Natural killer cell (primary cell): ENCODE measurements around the gene NAV2. TPM values are rescaled to one million over a fixed set of nuclear protein-coding genes. Genes with fewer than 3 reads are reported as not detected.

Source experiments
- ATAC-seq, 3 donors: fragments of 150-1000 bp in 2 of 3; fragments of 200-7000 bp in 1 of 3; cut with Tn5 transposase; 1 replicate in 1 of 3; 2 replicates in 2 of 3; pipeline ENCODE4 v1.10.0; 2021; ENCODE audit warnings: mild to moderate bottlenecking in 2 of 3, moderate library complexity in 2 of 3
- DNase-seq, 2 donors: peaks; one replicate each; pipeline versions ENCODE4 v3.0.0 to v3.0.0-alpha.2; 2013 to 2021; ENCODE audit warnings: mixed read lengths in 1 of 2
- H3K27ac ChIP-seq: one replicate; pipeline ENCODE4 v1.5.1; 2013; ENCODE audit warnings: mild to moderate bottlenecking, low read length
- H3K27me3 ChIP-seq: one replicate; pipeline ENCODE4 v1.6.1; 2013; ENCODE audit warnings: low read length; ENCODE audit not compliant: control insufficient read depth, insufficient read depth
- H3K36me3 ChIP-seq: one replicate; pipeline ENCODE4 v1.6.1; 2013; ENCODE audit warnings: low read length; ENCODE audit not compliant: control insufficient read depth, insufficient read depth
- H3K4me1 ChIP-seq: one replicate; pipeline ENCODE4 v1.6.1; 2013; ENCODE audit warnings: low read length; ENCODE audit not compliant: control insufficient read depth, insufficient read depth
- H3K4me3 ChIP-seq: one replicate; pipeline ENCODE4 v1.5.1; 2013; ENCODE audit warnings: low read length
- H3K9me3 ChIP-seq: one replicate; pipeline ENCODE4 v1.6.1; 2013; ENCODE audit warnings: low read length; ENCODE audit not compliant: control insufficient read depth, insufficient read depth
- H3K27ac Mint-ChIP-seq, 2 donors: one replicate each; pipeline ENCODE4 v1.8.0; 2022; ENCODE audit warnings: mild to moderate bottlenecking in 2 of 2, mixed read lengths in 2 of 2, moderate library complexity in 1 of 2
- H3K27me3 Mint-ChIP-seq, 2 donors: one replicate each; pipeline ENCODE4 v1.8.0; 2022; ENCODE audit warnings: low read depth in 2 of 2, mixed read lengths in 2 of 2
- H3K36me3 Mint-ChIP-seq: one replicate; pipeline ENCODE4 v1.8.0; 2022; ENCODE audit warnings: mixed read lengths
- H3K4me1 Mint-ChIP-seq, 2 donors: one replicate each; pipeline ENCODE4 v1.8.0; 2022; ENCODE audit warnings: mixed read lengths in 2 of 2
- H3K4me3 Mint-ChIP-seq: one replicate; pipeline ENCODE4 v1.8.0; 2022; ENCODE audit warnings: mild to moderate bottlenecking, moderate library complexity, mixed read lengths
- H3K9me3 Mint-ChIP-seq, 2 donors: one replicate each; pipeline ENCODE4 v1.8.0; 2022; ENCODE audit warnings: mixed read lengths in 2 of 2
- WGBS: methylation state at CpG from one replicate; pipeline ENCODE4 v1.1.7; 2013; ENCODE audit warnings: missing lambda C conversion rate; ENCODE audit not compliant: insufficient coverage; 5-methylcytosine and 5-hydroxymethylcytosine counted together
- intact Hi-C: fragments of 100-400 bp; cut with micrococcal nuclease; formaldehyde crosslinking; loops from one replicate; pipeline ENCODE4 v1.14.2; 2022
- total RNA-seq, 4 donors: library from RNA; stranded (reverse); fragments of 120-200 nt in 1 of 4; gene quantifications; one replicate each; pipeline versions ENCODE4 v1.2.3 to v1.2.4, GENCODE V29; 2013 to 2022
- TF ChIP-seq, protein P1 (sequence below): fragments of 200-600 bp; IDR thresholded peaks from one replicate; pipeline ENCODE4 v1.8.0; 2022; ENCODE audit warnings: antibody characterized with exemption

The NAV2 gene
- total RNA-seq, 3 donors from 2014 or later (not counting 1 experiment from before 2014, with no cell fraction given): 0.14 to 1.6 (median 0.43) TPM

DNA sequence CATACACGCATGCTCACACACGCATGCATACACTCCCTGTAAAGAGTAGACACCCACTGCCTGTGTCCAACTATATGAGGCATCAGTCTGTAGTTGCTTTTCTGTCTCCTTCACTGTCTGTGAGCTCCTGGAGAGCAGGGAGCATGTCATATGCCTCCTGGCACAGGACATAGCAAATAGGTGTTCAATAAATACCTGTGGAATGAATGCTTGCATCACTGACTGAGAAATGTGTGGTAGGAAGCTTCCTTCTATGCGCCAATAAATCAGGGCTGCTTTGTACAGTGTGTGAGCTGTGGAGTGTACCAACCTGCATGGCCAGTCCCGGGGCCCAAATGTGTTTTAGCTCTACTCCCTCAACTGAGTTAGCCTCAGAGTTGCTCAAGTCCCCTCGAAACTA, 37.2 kb upstream of the NAV2 start:
- Mint-ChIP-seq H3K27me3 (peaks cover 11 to 15% of the 10 kb centered on the region in 2 donors), H3K27ac (no peak overlapping the region), H3K9me3 (no peaks in the 10 kb centered on the region), H3K36me3 (no peaks in the 10 kb centered on the region), H3K4me1 (peaks cover 6 to 22% of the 10 kb centered on the region in 2 donors), H3K4me3 (no peak overlapping the region)
- no peak overlapping the region for H3K4me3 ChIP-seq
- intact Hi-C loops: no loop called here
- no peaks in the 10 kb centered on the region for H3K9me3 ChIP-seq
- 69% methylated on average over 5 of the region's 5 CpGs for WGBS
- H3K36me3 ChIP-seq: no peaks in the 10 kb centered on the region
- no peak overlapping the region for H3K27ac ChIP-seq
- DNase-seq (no peak), ATAC-seq (no peak)
- TF ChIP-seq, protein P1, sequence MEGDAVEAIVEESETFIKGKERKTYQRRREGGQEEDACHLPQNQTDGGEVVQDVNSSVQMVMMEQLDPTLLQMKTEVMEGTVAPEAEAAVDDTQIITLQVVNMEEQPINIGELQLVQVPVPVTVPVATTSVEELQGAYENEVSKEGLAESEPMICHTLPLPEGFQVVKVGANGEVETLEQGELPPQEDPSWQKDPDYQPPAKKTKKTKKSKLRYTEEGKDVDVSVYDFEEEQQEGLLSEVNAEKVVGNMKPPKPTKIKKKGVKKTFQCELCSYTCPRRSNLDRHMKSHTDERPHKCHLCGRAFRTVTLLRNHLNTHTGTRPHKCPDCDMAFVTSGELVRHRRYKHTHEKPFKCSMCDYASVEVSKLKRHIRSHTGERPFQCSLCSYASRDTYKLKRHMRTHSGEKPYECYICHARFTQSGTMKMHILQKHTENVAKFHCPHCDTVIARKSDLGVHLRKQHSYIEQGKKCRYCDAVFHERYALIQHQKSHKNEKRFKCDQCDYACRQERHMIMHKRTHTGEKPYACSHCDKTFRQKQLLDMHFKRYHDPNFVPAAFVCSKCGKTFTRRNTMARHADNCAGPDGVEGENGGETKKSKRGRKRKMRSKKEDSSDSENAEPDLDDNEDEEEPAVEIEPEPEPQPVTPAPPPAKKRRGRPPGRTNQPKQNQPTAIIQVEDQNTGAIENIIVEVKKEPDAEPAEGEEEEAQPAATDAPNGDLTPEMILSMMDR: no peak
- H3K4me1 ChIP-seq: peaks cover 14% of the 10 kb centered on the region
- H3K27me3 ChIP-seq: no peaks in the 10 kb centered on the region

DNA sequence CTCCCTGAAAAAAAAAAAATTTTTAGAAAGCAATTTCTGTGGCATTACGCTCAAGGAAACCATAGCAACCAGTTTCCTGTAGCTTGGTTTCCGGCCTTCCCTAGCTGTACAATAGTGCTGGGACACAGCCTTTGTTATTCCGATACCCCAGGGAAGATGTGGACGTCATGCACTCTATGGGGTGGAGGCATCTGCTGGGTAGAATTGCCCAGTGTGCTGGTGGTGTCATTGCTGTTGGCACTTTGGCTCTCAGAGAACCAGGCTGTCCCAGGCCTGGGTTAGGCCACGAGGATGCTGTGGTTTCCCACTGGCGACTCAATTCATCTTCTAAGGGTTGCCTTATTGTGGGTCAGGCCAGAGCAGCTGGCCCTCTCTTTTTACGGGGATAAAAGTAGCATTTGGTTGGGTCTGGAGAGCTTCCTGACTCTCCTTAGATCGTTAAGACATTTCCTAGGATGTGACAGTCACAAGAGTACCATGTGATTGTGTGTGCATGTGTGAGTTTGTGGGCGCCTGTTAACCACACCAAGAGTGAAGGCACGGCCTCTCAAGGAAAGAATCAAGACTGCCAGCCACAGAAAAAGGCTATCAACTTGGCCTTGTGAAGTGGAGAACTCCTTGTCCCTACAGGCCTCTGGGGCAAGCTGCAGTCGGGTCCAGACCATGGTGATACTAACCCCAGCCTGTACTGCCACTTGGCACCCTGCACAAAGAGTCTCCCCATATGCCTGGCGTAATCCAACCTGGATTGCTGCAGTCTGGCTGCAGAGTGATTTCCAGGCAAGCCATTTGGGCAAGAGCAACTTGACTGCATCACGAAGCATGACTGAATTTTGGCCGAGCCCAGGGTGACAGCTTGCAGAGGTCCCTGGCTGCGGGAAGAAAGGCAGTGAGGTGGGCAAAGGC, 35.9 kb upstream of the NAV2 start:
- H3K27ac ChIP-seq: no peak overlapping the region

DNA sequence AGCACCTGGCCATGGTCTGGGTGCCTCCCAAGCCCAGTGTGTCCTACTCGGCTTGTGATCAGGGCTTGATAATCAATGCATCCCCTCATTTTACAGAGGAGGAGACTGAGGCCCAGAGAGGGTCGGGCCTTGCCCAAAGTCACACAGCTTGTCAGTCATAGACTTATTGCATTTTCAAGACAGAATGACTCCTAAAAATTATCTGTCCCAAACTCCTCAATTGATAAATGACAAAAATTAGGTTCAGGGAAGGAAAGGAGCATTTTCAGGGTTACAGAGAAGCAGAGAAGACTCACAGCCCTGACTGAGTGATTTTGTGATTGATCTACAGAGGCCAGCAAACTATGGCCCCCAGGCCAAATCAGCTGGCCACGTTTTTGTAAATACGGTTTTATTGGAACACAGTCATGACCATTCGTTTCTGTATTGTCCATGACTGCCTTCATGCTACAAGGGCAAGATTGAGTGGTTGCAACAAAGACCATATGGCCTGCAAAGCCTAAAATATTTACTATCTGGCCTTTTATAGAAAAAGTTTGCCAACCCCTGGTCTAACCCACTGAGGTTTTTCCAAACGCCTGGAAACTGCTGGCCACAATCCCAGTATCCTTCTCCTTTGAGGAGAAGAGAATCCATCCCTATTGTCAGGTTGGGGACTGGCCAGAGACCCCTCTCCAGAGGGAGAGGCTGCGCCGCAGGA, 35.1 kb upstream of the NAV2 start:
- Mint-ChIP-seq H3K27me3 (peaks cover 18 to 27% of the 10 kb centered on the region in 2 donors), H3K4me1 (peaks cover 6 to 22% of the 10 kb centered on the region in 2 donors), H3K9me3 (no peaks in the 10 kb centered on the region), H3K4me3 (no peak overlapping the region), H3K27ac (no peak overlapping the region), H3K36me3 (no peaks in the 10 kb centered on the region)
- intact Hi-C loops: no loop called here
- Histone ChIP-seq H3K4me3 (no peak overlapping the region), H3K27ac (no peak overlapping the region), H3K36me3 (no peaks in the 10 kb centered on the region), H3K27me3 (no peaks in the 10 kb centered on the region), H3K9me3 (no peaks in the 10 kb centered on the region), H3K4me1 (peaks cover 14% of the 10 kb centered on the region)
- TF ChIP-seq, protein P1: no peak
- ATAC-seq: no peak
- DNase-seq: no peak
- WGBS: 82% methylated on average over 8 of the region's 8 CpGs

More for the DNA sequence above, 35.9 kb upstream of the NAV2 start:
- DNase-seq: no peak
- 53% methylated on average over 15 of the region's 15 CpGs for WGBS
- Histone ChIP-seq H3K9me3 (no peaks in the 10 kb centered on the region), H3K4me1 (peaks cover 14% of the 10 kb centered on the region), H3K4me3 (no peak overlapping the region), H3K27me3 (no peaks in the 10 kb centered on the region), H3K36me3 (no peaks in the 10 kb centered on the region)
- intact Hi-C loops: no loop called here
- H3K4me3 Mint-ChIP-seq: no peak overlapping the region
- TF ChIP-seq, protein P1: no peak
- H3K4me1 Mint-ChIP-seq: peaks cover 6 to 22% of the 10 kb centered on the region in 2 donors
- ATAC-seq: peak; percentile 40 to 55 (median 42)
- H3K36me3 Mint-ChIP-seq: no peaks in the 10 kb centered on the region
- no peaks in the 10 kb centered on the region for H3K9me3 Mint-ChIP-seq
- peaks cover 15 to 25% of the 10 kb centered on the region in 2 donors for H3K27me3 Mint-ChIP-seq
- no peak overlapping the region for H3K27ac Mint-ChIP-seq
